Endothelial cell of hepatic sinusoid (primary cell): ENCODE results near the gene LIPA.
"Not testable (repeated sequence)": the region's sequence is repeated elsewhere in the genome, so short reads cannot be mapped to it uniquely, and the experiment has no call there.

Experiments used
- in situ Hi-C: cut with HindIII; loops from 2 replicates; pipeline ENCODE4 v1.10.0; 2017; ENCODE audit warnings: low sequenced_read_pairs

LIPA gene

GRCh38 chr10:89251409-89252224 lies at the start of gene LIPA:
Gene LIPA, minus strand, starts transcription at chr10:89251775. Its CDS starts 4,127 bp downstream, at chr10:89247648.
- in situ Hi-C loops: no loop called here

DNA sequence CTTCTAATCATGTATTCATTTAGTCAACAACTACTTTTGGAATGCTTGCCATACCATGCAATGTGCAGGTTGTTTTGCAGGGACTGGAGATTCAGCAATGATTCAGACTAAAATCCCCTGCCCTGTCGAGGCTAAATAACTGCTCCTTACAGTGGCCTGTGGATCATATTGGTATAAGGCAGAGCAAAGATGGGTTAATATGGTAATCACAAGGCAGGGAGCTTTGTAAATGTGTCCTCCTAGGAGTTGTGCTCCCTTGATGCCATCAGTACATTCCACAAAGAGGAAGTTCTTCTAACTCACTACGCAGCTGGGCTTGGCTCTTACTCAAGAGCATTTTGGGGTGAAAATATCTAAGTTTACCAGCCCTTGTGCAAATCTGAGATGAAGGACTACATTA lies 49.7 kb upstream of the LIPA start:
- in situ Hi-C loops: no loop called here

GRCh38 chr10:89299031-89299430 lies 47.5 kb upstream of the LIPA start:
- in situ Hi-C loops: no loop called here

DNA sequence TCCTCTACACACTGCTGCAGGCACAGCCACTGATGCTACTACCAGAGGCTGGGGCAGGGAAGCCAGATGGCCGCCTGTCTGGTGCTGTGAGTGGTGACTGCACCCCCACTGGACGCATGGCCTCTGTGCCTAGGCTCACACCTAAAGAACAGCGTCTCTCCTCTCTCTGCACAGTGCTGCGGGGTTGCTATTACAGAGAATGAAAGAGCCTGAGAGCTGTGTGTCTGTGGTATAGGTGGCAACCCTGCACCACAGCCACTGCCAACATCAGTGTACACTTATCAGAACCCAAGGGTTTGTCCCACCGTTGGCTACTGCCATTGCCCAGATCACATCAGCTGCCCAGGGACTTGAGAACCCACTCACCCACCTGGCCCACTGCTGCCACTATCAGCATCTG lies 46.2 kb upstream of the LIPA start:
- in situ Hi-C loops: no loop called here

- in situ Hi-C loops: no loop called here
Measured at GRCh38 chr10:89297356-89297755, 45.8 kb upstream of the LIPA start.

GRCh38 chr10:89296220-89296648 lies 44.7 kb upstream of the LIPA start:
- in situ Hi-C loops: no loop called here

GRCh38 chr10:89295597-89295996 lies 44.0 kb upstream of the LIPA start:
- in situ Hi-C loops: no loop called here

DNA sequence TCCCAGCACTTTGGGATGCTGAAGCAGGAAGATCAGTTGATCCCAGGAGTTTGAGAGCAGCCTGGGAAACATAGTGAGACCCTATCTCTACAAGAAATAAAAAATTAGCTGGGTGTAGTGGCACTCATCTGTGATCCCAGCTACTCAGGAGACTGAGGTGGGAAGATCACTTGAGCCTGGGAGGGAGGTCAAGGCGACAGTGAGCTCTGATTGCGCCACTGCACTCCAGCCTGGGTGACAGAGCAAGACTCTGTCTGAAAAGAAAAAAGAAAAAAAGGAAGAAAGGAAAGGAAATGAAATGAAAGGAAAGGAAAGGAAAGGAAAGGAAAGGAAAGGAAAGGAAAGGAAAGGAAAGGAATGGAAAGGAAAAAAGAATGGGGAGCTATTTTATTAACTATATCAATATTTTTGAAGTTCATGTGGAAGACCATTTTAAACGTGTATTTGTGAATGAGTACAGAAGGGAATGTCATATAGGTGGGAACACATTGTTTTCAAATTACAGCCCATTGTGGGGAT lies 43.2 kb upstream of the LIPA start:
- in situ Hi-C loops: no loop called here

- in situ Hi-C loops: not testable (repeated sequence)
Measured at GRCh38 chr10:89285303-89285702, 33.7 kb upstream of the LIPA start.

DNA sequence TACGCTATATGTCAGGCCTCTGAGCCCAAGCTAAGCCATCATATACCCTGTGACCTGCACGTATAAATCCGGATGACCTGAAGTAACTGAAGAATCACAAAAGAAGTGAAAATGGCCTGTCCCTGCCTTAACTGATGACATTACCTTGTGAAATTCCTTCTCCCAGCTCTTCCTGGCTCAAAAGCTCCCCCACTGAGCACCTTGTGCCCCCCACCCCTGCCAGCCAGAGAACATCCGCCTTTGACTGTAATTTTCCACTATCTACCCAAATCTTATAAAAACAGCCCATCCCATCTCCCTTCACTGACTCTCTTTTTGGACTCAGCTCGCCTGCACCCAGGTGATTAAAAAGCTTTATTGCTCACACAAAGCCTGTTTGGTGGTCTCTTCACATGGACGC lies 33.1 kb upstream of the LIPA start:
- in situ Hi-C loops: not testable (repeated sequence)

GRCh38 chr10:89283936-89284475 lies 32.4 kb upstream of the LIPA start:
- in situ Hi-C loops: no loop called here

GRCh38 chr10:89283025-89283935 lies 31.7 kb upstream of the LIPA start:
- in situ Hi-C loops: no loop called here

DNA sequence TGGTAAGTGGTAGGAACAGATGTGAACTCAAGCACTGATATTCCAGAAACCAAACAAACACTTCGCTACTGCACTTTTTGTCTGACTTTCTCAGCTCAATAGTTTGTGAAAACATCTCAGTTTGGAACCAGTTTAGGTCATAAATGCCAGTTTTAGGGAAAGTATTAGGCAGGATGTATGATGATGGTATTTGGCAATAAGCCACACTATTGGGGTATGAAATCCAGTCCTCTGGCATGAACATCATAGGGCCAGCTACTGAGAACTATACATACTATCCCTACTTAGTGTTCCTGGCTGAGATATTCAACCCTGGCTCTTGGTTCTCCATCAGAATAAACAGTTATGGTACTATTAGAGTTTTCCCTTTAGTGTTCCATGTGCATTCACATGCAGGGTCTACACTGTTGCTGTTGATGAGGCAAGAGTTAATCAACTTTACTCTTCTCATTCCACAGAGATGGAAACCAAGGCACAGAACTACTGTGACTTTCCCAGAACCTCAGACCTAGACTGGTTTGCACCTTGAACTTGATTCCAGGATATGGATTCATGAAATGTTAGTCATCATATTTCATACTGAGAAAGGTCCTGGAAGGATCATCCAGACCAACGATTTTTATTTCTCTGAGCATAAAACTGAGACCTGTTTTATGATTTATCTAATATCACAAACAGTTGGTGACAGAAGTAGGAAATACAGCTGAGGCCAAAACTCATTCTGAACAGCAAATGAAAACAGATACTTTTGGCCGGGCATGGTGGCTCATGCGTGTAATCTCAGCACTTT lies 30.2 kb upstream of the LIPA start:
- in situ Hi-C loops: no loop called here

GRCh38 chr10:89280508-89280907 lies 28.9 kb upstream of the LIPA start:
- in situ Hi-C loops: no loop called here

DNA sequence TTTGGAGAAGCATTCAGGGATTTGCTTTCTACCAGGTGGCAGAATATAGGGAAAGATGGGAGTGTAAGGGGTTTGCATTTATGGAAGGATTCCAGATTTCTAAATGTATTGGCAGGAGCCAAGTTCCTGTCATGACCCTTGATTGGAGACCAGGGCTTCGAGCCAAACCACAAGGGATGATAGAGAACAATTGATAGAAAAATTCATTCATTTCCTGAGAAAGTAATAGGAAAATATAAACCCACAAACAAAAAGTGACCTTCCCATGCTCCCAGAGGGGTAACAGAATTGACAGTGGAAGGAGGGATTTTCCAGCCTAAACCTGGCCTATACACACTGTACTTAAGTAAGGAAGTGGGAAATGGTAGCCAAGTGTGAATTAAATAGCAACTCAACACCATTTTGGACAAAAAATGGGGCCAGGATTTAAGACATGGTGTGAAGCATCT lies 27.9 kb upstream of the LIPA start:
- in situ Hi-C loops: no loop called here

DNA sequence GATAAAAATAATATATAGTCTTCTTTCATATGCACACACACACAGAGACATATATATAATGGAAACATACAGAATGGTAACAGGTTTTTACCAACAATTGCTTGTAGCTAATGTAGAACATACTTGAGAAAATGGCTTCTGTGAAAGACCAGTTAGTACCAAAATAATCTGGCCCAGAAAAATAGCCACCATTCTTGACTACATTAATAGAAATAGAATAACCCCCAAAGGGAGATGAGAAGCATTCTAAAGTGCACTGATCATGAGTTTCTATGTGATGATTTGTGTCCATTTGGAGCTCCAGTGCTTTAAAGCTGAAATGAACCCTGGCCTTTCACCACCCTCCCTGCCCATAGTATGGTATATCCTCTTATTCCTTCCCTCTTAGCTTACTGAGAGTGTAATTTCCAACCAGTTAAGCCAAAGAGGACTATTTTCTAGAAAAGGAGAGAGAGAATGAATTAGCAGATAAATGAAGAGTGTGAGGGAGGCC lies 27.4 kb upstream of the LIPA start:
- in situ Hi-C loops: no loop called here

- in situ Hi-C loops: no loop called here
Measured at GRCh38 chr10:89278034-89278535, 26.5 kb upstream of the LIPA start.

DNA sequence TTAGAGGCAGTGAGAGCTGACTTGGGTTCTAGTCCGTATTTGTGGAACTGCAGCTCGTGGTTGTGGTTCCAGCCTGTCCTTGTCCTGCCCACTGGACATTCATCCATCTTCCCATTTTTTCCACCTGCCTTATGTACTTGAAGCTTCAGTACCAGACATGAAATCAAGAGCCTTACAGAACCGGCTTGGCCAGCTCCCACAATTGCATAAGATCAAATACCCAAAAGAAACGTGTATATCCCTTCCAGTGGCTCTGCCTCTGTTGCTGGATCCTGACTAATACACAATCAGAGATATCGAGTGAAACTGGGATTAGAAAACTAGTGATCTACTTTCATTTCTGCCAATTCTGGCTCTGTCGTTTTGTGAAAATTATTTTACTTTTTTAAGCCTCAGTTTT lies 23.8 kb upstream of the LIPA start:
- in situ Hi-C loops: no loop called here

- in situ Hi-C loops: no loop called here
Measured at GRCh38 chr10:89274928-89275327, 23.4 kb upstream of the LIPA start.

- in situ Hi-C loops: no loop called here
Measured at GRCh38 chr10:89273680-89274079, 22.1 kb upstream of the LIPA start.
